ENCODE measurements around the gene RAB6D.
"Not testable (repeated sequence)": the region's sequence is repeated elsewhere in the genome, so short reads cannot be mapped to it uniquely, and the experiment has no call there.

DNA sequence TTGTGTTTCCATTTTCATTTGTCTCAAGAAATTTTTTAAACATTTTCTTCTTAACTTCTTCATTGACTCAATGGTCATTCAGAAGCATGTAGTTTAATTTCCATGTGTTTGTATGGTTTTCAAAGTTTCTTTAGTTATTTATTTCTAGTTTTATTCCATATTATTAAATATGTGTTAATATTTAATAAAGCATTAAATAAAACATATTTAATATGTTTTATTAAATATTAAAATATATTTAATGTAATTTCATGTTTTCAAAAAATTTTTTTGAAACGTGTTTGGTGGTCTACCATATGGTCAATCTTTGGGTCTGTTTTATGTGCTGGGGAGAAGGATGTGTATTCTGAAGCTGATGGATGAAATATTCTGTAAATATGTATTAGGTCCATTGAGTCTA is 32.2 kb upstream of the RAB6D start:
- TF ChIP-seq, protein P1, sequence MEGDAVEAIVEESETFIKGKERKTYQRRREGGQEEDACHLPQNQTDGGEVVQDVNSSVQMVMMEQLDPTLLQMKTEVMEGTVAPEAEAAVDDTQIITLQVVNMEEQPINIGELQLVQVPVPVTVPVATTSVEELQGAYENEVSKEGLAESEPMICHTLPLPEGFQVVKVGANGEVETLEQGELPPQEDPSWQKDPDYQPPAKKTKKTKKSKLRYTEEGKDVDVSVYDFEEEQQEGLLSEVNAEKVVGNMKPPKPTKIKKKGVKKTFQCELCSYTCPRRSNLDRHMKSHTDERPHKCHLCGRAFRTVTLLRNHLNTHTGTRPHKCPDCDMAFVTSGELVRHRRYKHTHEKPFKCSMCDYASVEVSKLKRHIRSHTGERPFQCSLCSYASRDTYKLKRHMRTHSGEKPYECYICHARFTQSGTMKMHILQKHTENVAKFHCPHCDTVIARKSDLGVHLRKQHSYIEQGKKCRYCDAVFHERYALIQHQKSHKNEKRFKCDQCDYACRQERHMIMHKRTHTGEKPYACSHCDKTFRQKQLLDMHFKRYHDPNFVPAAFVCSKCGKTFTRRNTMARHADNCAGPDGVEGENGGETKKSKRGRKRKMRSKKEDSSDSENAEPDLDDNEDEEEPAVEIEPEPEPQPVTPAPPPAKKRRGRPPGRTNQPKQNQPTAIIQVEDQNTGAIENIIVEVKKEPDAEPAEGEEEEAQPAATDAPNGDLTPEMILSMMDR (conservative IDR thresholded peaks at IDR 0.05; ENCODE audit: low read length) = not testable (repeated sequence)
- TF ChIP-seq EZH2phosphoT487 (IDR thresholded peaks at IDR 0.05; ENCODE audit: borderline replicate concordance, low read depth, low read length) = not testable (repeated sequence)

All from OCI-LY7 (cell line).